Measurements from ENCODE around the gene EDA.

The EDA gene

GRCh38 chrX:70016513-70016912 lies 400.6 kb downstream of the EDA start:
- Histone ChIP-seq H3K79me2 (ENCODE audit: control insufficient read depth, insufficient read depth, low read length, unreplicated experiment) (no peaks in the 10 kb centered on the region), H3K4me1 (ENCODE audit: control insufficient read depth, insufficient read depth, low read length, unreplicated experiment) (no peaks in the 10 kb centered on the region), H3K27ac (ENCODE audit: low read depth, low read length) (no peak overlapping the region), H3K27me3 (ENCODE audit: insufficient read depth, low read length) (no peaks in the 10 kb centered on the region), H3K4me3 (ENCODE audit: low read depth, low read length) (no peak overlapping the region), H3K36me3 (ENCODE audit: insufficient read depth, low read length) (no peaks in the 10 kb centered on the region), H2AFZ (ENCODE audit: low read length, unreplicated experiment) (no peak overlapping the region)

GRCh38 chrX:70022616-70023015 lies 406.7 kb downstream of the EDA start:
- peaks cover 14% of the 10 kb centered on the region for H3K4me1 ChIP-seq (ENCODE audit: control insufficient read depth, insufficient read depth, low read length, unreplicated experiment)
- no peak overlapping the region for H3K27ac ChIP-seq (ENCODE audit: low read depth, low read length)
- no peak overlapping the region for H3K4me3 ChIP-seq (ENCODE audit: low read depth, low read length)
- no peaks in the 10 kb centered on the region for H3K36me3 ChIP-seq (ENCODE audit: insufficient read depth, low read length)
- no peaks in the 10 kb centered on the region for H3K27me3 ChIP-seq (ENCODE audit: insufficient read depth, low read length)
- H2AFZ ChIP-seq (ENCODE audit: low read length, unreplicated experiment), result no peak overlapping the region
- H3K79me2 ChIP-seq (ENCODE audit: control insufficient read depth, insufficient read depth, low read length, unreplicated experiment), result no peaks in the 10 kb centered on the region

GRCh38 chrX:70025464-70025863 lies 409.6 kb downstream of the EDA start:
- no peaks in the 10 kb centered on the region for H3K27me3 ChIP-seq (ENCODE audit: insufficient read depth, low read length)
- no peak overlapping the region for H3K4me3 ChIP-seq (ENCODE audit: low read depth, low read length)
- no peaks in the 10 kb centered on the region for H3K79me2 ChIP-seq (ENCODE audit: control insufficient read depth, insufficient read depth, low read length, unreplicated experiment)
- H2AFZ ChIP-seq (ENCODE audit: low read length, unreplicated experiment), result peak overlapping the region; percentile 6
- no peaks in the 10 kb centered on the region for H3K36me3 ChIP-seq (ENCODE audit: insufficient read depth, low read length)
- peaks cover 18% of the 10 kb centered on the region for H3K4me1 ChIP-seq (ENCODE audit: control insufficient read depth, insufficient read depth, low read length, unreplicated experiment)
- H3K27ac ChIP-seq (ENCODE audit: low read depth, low read length), result no peak overlapping the region

GRCh38 chrX:70026112-70026850 lies 410.4 kb downstream of the EDA start:
- Histone ChIP-seq H3K4me3 (ENCODE audit: low read depth, low read length) (no peak overlapping the region), H3K79me2 (ENCODE audit: control insufficient read depth, insufficient read depth, low read length, unreplicated experiment) (no peaks in the 10 kb centered on the region), H3K36me3 (ENCODE audit: insufficient read depth, low read length) (no peaks in the 10 kb centered on the region), H3K4me1 (ENCODE audit: control insufficient read depth, insufficient read depth, low read length, unreplicated experiment) (peaks cover 18% of the 10 kb centered on the region), H3K27ac (ENCODE audit: low read depth, low read length) (no peak overlapping the region), H3K27me3 (ENCODE audit: insufficient read depth, low read length) (no peaks in the 10 kb centered on the region), H2AFZ (ENCODE audit: low read length, unreplicated experiment) (no peak overlapping the region)

- Histone ChIP-seq H3K36me3 (ENCODE audit: insufficient read depth, low read length) (no peaks in the 10 kb centered on the region), H3K4me1 (ENCODE audit: control insufficient read depth, insufficient read depth, low read length, unreplicated experiment) (peaks cover 18% of the 10 kb centered on the region), H3K4me3 (ENCODE audit: low read depth, low read length) (no peak overlapping the region), H3K27ac (ENCODE audit: low read depth, low read length) (no peak overlapping the region), H3K79me2 (ENCODE audit: control insufficient read depth, insufficient read depth, low read length, unreplicated experiment) (no peaks in the 10 kb centered on the region), H3K27me3 (ENCODE audit: insufficient read depth, low read length) (no peaks in the 10 kb centered on the region), H2AFZ (ENCODE audit: low read length, unreplicated experiment) (no peak overlapping the region)
Measured at GRCh38 chrX:70026851-70027200, 410.9 kb downstream of the EDA start.

GRCh38 chrX:70029863-70030262 lies 413.9 kb downstream of the EDA start:
- no peak overlapping the region for H3K4me3 ChIP-seq (ENCODE audit: low read depth, low read length)
- H2AFZ ChIP-seq (ENCODE audit: low read length, unreplicated experiment), result no peak overlapping the region
- peaks cover 18% of the 10 kb centered on the region for H3K4me1 ChIP-seq (ENCODE audit: control insufficient read depth, insufficient read depth, low read length, unreplicated experiment)
- H3K27me3 ChIP-seq (ENCODE audit: insufficient read depth, low read length), result no peaks in the 10 kb centered on the region
- no peak overlapping the region for H3K27ac ChIP-seq (ENCODE audit: low read depth, low read length)
- H3K36me3 ChIP-seq (ENCODE audit: insufficient read depth, low read length), result no peaks in the 10 kb centered on the region
- H3K79me2 ChIP-seq (ENCODE audit: control insufficient read depth, insufficient read depth, low read length, unreplicated experiment), result no peaks in the 10 kb centered on the region

- Histone ChIP-seq H3K79me2 (ENCODE audit: control insufficient read depth, insufficient read depth, low read length, unreplicated experiment) (no peaks in the 10 kb centered on the region), H3K4me3 (ENCODE audit: low read depth, low read length) (no peak overlapping the region), H3K4me1 (ENCODE audit: control insufficient read depth, insufficient read depth, low read length, unreplicated experiment) (peaks cover 16% of the 10 kb centered on the region), H3K27me3 (ENCODE audit: insufficient read depth, low read length) (no peaks in the 10 kb centered on the region), H3K27ac (ENCODE audit: low read depth, low read length) (no peak overlapping the region), H2AFZ (ENCODE audit: low read length, unreplicated experiment) (no peak overlapping the region), H3K36me3 (ENCODE audit: insufficient read depth, low read length) (no peaks in the 10 kb centered on the region)
Measured at GRCh38 chrX:70030301-70030767, 414.4 kb downstream of the EDA start.

GRCh38 chrX:70032792-70033191 lies 416.9 kb downstream of the EDA start:
- no peaks in the 10 kb centered on the region for H3K27me3 ChIP-seq (ENCODE audit: insufficient read depth, low read length)
- H2AFZ ChIP-seq (ENCODE audit: low read length, unreplicated experiment), result no peak overlapping the region
- no peaks in the 10 kb centered on the region for H3K36me3 ChIP-seq (ENCODE audit: insufficient read depth, low read length)
- no peak overlapping the region for H3K27ac ChIP-seq (ENCODE audit: low read depth, low read length)
- no peaks in the 10 kb centered on the region for H3K79me2 ChIP-seq (ENCODE audit: control insufficient read depth, insufficient read depth, low read length, unreplicated experiment)
- no peak overlapping the region for H3K4me3 ChIP-seq (ENCODE audit: low read depth, low read length)
- H3K4me1 ChIP-seq (ENCODE audit: control insufficient read depth, insufficient read depth, low read length, unreplicated experiment), result peaks cover 4% of the 10 kb centered on the region

- H3K27me3 ChIP-seq (ENCODE audit: insufficient read depth, low read length), result no peaks in the 10 kb centered on the region
- H3K4me3 ChIP-seq (ENCODE audit: low read depth, low read length), result no peak overlapping the region
- no peak overlapping the region for H2AFZ ChIP-seq (ENCODE audit: low read length, unreplicated experiment)
- H3K4me1 ChIP-seq (ENCODE audit: control insufficient read depth, insufficient read depth, low read length, unreplicated experiment), result peaks cover 4% of the 10 kb centered on the region
- H3K36me3 ChIP-seq (ENCODE audit: insufficient read depth, low read length), result no peaks in the 10 kb centered on the region
- H3K27ac ChIP-seq (ENCODE audit: low read depth, low read length), result no peak overlapping the region
- H3K79me2 ChIP-seq (ENCODE audit: control insufficient read depth, insufficient read depth, low read length, unreplicated experiment), result no peaks in the 10 kb centered on the region
Measured at GRCh38 chrX:70033348-70034051, 417.6 kb downstream of the EDA start.

GRCh38 chrX:70034646-70035045 lies 418.7 kb downstream of the EDA start:
- Histone ChIP-seq H3K27me3 (ENCODE audit: insufficient read depth, low read length) (no peaks in the 10 kb centered on the region), H3K4me3 (ENCODE audit: low read depth, low read length) (no peak overlapping the region), H3K4me1 (ENCODE audit: control insufficient read depth, insufficient read depth, low read length, unreplicated experiment) (peaks cover 4% of the 10 kb centered on the region), H3K36me3 (ENCODE audit: insufficient read depth, low read length) (no peaks in the 10 kb centered on the region), H3K27ac (ENCODE audit: low read depth, low read length) (no peak overlapping the region), H3K79me2 (ENCODE audit: control insufficient read depth, insufficient read depth, low read length, unreplicated experiment) (no peaks in the 10 kb centered on the region), H2AFZ (ENCODE audit: low read length, unreplicated experiment) (no peak overlapping the region)

GRCh38 chrX:70038515-70038914 lies 422.6 kb downstream of the EDA start:
- Histone ChIP-seq H3K36me3 (ENCODE audit: insufficient read depth, low read length) (no peaks in the 10 kb centered on the region), H3K4me3 (ENCODE audit: low read depth, low read length) (no peak overlapping the region), H3K4me1 (ENCODE audit: control insufficient read depth, insufficient read depth, low read length, unreplicated experiment) (no peaks in the 10 kb centered on the region), H3K27ac (ENCODE audit: low read depth, low read length) (no peak overlapping the region), H3K27me3 (ENCODE audit: insufficient read depth, low read length) (no peaks in the 10 kb centered on the region), H2AFZ (ENCODE audit: low read length, unreplicated experiment) (no peak overlapping the region), H3K79me2 (ENCODE audit: control insufficient read depth, insufficient read depth, low read length, unreplicated experiment) (no peaks in the 10 kb centered on the region)
